B cell (primary cell): ENCODE data around the gene EIF3I.

Source experiments
- EZH2 ChIP-seq: IDR thresholded peaks from 2 replicates; pipeline ENCODE4 v1.6.1; 2012; ENCODE audit warnings: borderline replicate concordance, low read depth, mild to moderate bottlenecking, moderate library complexity, low read length; ENCODE audit not compliant: insufficient read depth, poor library complexity, severe bottlenecking
- TF ChIP-seq, protein P1 (sequence below): fragments of 200-600 bp; IDR thresholded peaks from one replicate; pipeline ENCODE4 v1.8.0; 2022; ENCODE audit warnings: antibody characterized with exemption, mild to moderate bottlenecking

DNA sequence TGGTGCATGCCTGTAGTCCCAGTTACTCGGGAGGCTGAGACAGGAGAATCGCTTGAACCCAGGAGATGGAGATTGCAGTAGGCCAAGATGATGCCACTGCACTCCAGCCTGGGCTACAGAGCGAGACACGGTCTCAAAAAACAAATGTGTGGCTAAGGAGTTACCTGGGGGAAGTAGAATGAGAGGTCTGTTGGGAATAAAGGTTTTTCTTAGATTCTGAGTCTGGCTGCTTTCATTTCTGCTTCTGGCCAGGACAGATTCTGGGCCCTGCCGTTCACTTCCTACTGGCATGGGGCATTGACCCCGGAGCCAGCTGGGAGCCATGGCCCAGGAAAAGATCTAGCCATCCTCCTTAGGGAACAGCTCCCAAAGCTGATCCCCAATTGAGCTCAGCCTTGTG lies 13.7 kb upstream of the EIF3I start:
- TF ChIP-seq, protein P1, sequence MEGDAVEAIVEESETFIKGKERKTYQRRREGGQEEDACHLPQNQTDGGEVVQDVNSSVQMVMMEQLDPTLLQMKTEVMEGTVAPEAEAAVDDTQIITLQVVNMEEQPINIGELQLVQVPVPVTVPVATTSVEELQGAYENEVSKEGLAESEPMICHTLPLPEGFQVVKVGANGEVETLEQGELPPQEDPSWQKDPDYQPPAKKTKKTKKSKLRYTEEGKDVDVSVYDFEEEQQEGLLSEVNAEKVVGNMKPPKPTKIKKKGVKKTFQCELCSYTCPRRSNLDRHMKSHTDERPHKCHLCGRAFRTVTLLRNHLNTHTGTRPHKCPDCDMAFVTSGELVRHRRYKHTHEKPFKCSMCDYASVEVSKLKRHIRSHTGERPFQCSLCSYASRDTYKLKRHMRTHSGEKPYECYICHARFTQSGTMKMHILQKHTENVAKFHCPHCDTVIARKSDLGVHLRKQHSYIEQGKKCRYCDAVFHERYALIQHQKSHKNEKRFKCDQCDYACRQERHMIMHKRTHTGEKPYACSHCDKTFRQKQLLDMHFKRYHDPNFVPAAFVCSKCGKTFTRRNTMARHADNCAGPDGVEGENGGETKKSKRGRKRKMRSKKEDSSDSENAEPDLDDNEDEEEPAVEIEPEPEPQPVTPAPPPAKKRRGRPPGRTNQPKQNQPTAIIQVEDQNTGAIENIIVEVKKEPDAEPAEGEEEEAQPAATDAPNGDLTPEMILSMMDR = no peak
- TF ChIP-seq EZH2 = no peak
